K562 (cell line): ENCODE results near the gene GNG7. TPM values are rescaled to one million over a fixed set of nuclear protein-coding genes. Genes with fewer than 3 reads are reported as not detected.

Experiments used
- ATAC-seq: fragments of 200-7000 bp; cut with Tn5 transposase; 3 replicates; pipeline ENCODE4 v1.9.1; 2020; ENCODE audit warnings: moderate library complexity
- BruUV-seq: library from RNA; stranded (reverse); fragments of 400-500 nt; replicated peaks from 2 replicates; lab custom pipeline; 2021; lab: Mats Ljungman, UMichigan
- CTCF ChIA-PET: fragments of 300-600 bp; formaldehyde crosslinking; extraction: SDS; loops from one replicate; lab custom pipeline; 2021; ENCODE audit warnings: low intra/inter-chr PET ratio; lab: Yijun Ruan, JAX
- POLR2A ChIA-PET: fragments of 300-600, 350-650 bp; sonication (Branson Sonifier 250); formaldehyde crosslinking; extraction: SDS; loops from one replicate; lab custom pipeline; 2021; ENCODE audit warnings: antibody characterized with exemption, inconsistent platforms; lab: Yijun Ruan, JAX
- DNase-seq, 4 experiments: peaks; one replicate each; pipeline versions ENCODE4 v3.0.0 to v3.0.0-alpha.2; 2011 to 2018; ENCODE audit warnings: low spot score in 3 of 4, mixed read lengths in 3 of 4; ENCODE audit errors: extremely low read depth in 1 of 4
- FAIRE-seq: peaks from 2 replicates; lab custom pipeline; 2011; peaks lifted over from hg19 to GRCh38; lab: Jason Lieb, UNC
- H2AFZ ChIP-seq: 2 replicates; pipeline ENCODE4 v1.6.0; 2011; ENCODE audit warnings: low read depth, low read length, control low read depth, inconsistent platforms
- H3K27ac ChIP-seq: fragments of 200-600 bp; 3 replicates; pipeline ENCODE4 v1.8.0; 2011; ENCODE audit warnings: low read depth, mild to moderate bottlenecking, control low read depth, inconsistent platforms, low read length, moderate library complexity, mixed read lengths; ENCODE audit errors: extremely low read depth
- H3K27me3 ChIP-seq, 2 experiments: fragments of 300-600 bp in 1 of 2; 2 replicates in 1 of 2; 3 replicates in 1 of 2; pipeline versions ENCODE4 v1.6.0 to v1.8.0; 2011; ENCODE audit warnings: inconsistent platforms in 2 of 2, low read length in 2 of 2, mild to moderate bottlenecking in 1 of 2, mixed read lengths in 1 of 2, moderate library complexity in 1 of 2; ENCODE audit not compliant: control insufficient read depth in 2 of 2, insufficient read depth in 2 of 2
- H3K36me3 ChIP-seq: fragments of 300-600 bp; 3 replicates; pipeline ENCODE4 v1.8.0; 2011; ENCODE audit warnings: mild to moderate bottlenecking, low read length, inconsistent platforms; ENCODE audit not compliant: control insufficient read depth, insufficient read depth
- H3K4me1 ChIP-seq, 2 experiments: fragments of 200-600 bp in 1 of 2; replicated peaks in 1 of 2; 2 replicates in 1 of 2; 3 replicates in 1 of 2; pipeline versions ENCODE4 v1.5.1 to v1.8.0; 2011; ENCODE audit warnings: inconsistent platforms in 2 of 2, low read length in 2 of 2, mild to moderate bottlenecking in 1 of 2, mixed read lengths in 1 of 2, moderate library complexity in 1 of 2; ENCODE audit not compliant: control insufficient read depth in 2 of 2, insufficient read depth in 2 of 2
- H3K4me2 ChIP-seq: 2 replicates; pipeline ENCODE4 v1.6.1; 2011; ENCODE audit warnings: low read length, control low read depth, inconsistent platforms, mixed read lengths; ENCODE audit not compliant: insufficient read depth
- H3K4me3 ChIP-seq: fragments of 200-600 bp; sonication (generic), shearing (Covaris generic); 2 replicates; pipeline ENCODE4 v1.5.1; 2016; ENCODE audit warnings: control low read depth, inconsistent platforms
- H3K79me2 ChIP-seq: fragments of 200-600 bp; 3 replicates; pipeline ENCODE4 v1.8.0; 2011; ENCODE audit warnings: low read length, inconsistent platforms; ENCODE audit not compliant: control insufficient read depth, insufficient read depth
- H3K9ac ChIP-seq, 2 experiments: 2 replicates each; pipeline versions ENCODE4 v1.6.0 to v1.6.1; 2011; ENCODE audit warnings: low read depth in 2 of 2, low read length in 2 of 2, control low read depth in 1 of 2, inconsistent platforms in 1 of 2, mild to moderate bottlenecking in 1 of 2, mixed read lengths in 1 of 2; ENCODE audit not compliant: insufficient read depth in 1 of 2
- H3K9me1 ChIP-seq: one replicate; pipeline ENCODE4 v1.6.0; 2011; ENCODE audit warnings: inconsistent platforms, mild to moderate bottlenecking, low read length, moderate library complexity; ENCODE audit not compliant: control insufficient read depth, insufficient read depth
- H3K9me3 ChIP-seq: replicated peaks from 2 replicates; pipeline ENCODE4 v1.5.1; 2011; ENCODE audit warnings: low read depth, low read length, inconsistent platforms; ENCODE audit not compliant: control insufficient read depth, insufficient read depth
- H4K20me1 ChIP-seq: replicated peaks from 2 replicates; pipeline ENCODE4 v1.6.1; 2011; ENCODE audit warnings: low read length, inconsistent platforms, mixed read lengths; ENCODE audit not compliant: control insufficient read depth, insufficient read depth
- ZFP30 ChIP-seq: fragments of 250-450 bp; sonication (Bioruptor Pico); IDR thresholded peaks from 2 replicates; pipeline ENCODE4 v1.8.0; 2022; ENCODE audit warnings: moderate library complexity, mild to moderate bottlenecking, inconsistent platforms, borderline replicate concordance
- ZFX ChIP-seq: sonication (generic); formaldehyde crosslinking; IDR thresholded peaks from 2 replicates; pipeline ENCODE4 v1.8.0; 2022; ENCODE audit warnings: mild to moderate bottlenecking, missing genetic modification reagents, moderate library complexity
- WGBS: fragments of 100-300 bp; shearing (Covaris generic); methylation state at CpG from one replicate; pipeline ENCODE4 v1.1.6; 2016; ENCODE audit warnings: low coverage, mixed read lengths; ENCODE audit not compliant: insufficient coverage; ENCODE audit errors: missing lambda C conversion rate; 5-methylcytosine and 5-hydroxymethylcytosine counted together
- in situ Hi-C: fragments of 300-500 bp; cut with MboI; formaldehyde crosslinking; loops from 4 replicates; pipeline ENCODE4 v1.15.0; 2018; ENCODE audit warnings: inconsistent platforms, mixed read lengths
- intact Hi-C: fragments of 100-400 bp; cut with micrococcal nuclease; formaldehyde crosslinking; loops from 2 replicates; pipeline ENCODE4 v1.14.2; 2022
- polyA plus RNA-seq, 8 experiments: library from polyadenylated mRNA; depleted of rRNA in 4 of 8; stranded (reverse) in 5 of 8; unstranded in 3 of 8; fragments of >200 nt; fragmentation: Nextera tagmentation in 2 of 8; fragmentation: Illumina TruSeq in 1 of 8; extraction: Ambion mirVana in 2 of 8; extraction: Trizol in 1 of 8; gene quantifications; 2 replicates each; pipeline versions ENCODE4 v1.2.1 to v1.2.3, GENCODE V29; 2011 to 2014; ENCODE audit warnings: inconsistent platforms in 1 of 8, missing spikeins in 1 of 8
- total RNA-seq, 7 experiments: library from RNA; depleted of rRNA in 6 of 7; stranded (reverse); fragments of >200 nt in 6 of 7; fragmentation: Illumina TruSeq in 2 of 7; extraction: Trizol in 2 of 7; gene quantifications; 2 replicates each; pipeline versions ENCODE4 v1.2.1 to v1.2.3, GENCODE V29; 2011 to 2021; ENCODE audit warnings: low replicate concordance in 1 of 7

The GNG7 gene
- total and polyA plus RNA-seq, 9 of the 15 experiments (the other 6 are each of a cell fraction or from before 2014, with no cell fraction given), result 0.01 to 0.20 (median 0.06) TPM; not detected in 1

DNA sequence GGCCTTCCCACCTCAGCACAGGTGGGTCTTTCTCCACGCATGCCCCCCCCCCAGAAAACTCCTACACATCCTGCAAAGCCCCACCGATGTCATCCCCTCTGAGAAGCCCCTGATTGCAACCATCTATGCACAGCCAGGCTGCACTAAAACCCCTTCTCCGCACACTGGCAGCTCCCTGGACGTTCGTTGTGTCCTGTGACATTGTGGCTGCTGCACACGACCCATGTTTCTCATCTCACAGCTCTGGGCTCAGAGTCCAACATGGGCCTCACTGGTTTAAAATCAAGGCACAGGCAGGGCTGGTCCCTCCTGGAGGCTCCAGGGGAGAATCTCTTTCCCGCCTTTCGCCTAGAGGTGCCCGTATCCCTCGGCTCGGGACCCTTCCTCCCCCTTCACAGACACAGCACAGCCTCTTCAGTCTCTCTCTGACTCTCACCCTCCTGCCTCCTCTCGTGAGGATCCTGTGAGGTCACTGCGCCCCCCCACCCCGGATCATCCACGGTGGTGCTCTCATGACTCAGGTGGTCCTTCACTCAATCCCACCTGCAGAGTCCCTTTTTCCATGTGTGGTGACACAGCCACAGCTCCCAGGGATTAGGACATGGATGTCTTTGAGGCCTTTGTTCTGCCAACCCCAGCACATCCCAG lies 155.3 kb downstream of the GNG7 start:
- BruUV-seq, result no TSS peak
- intact Hi-C loops, result no loop called here
- Histone ChIP-seq H3K27ac (no peak overlapping the region), H3K4me2 (no peak overlapping the region), H3K27me3 (0 out of 5 replicates have a peak, but pooled peaks cover 0 to 8% of the 10 kb centered on the region in 2 experiments), H3K36me3 (no peaks in the 10 kb centered on the region), H3K4me1 (peaks cover 4 to 40% of the 10 kb centered on the region in 2 experiments; a peak in 4 of 5 replicates), H3K9ac (peak overlapping the region in 1 of 2 experiments; percentile 76; a peak in 1 of 4 replicates), H2AFZ (no peak overlapping the region), H4K20me1 (no peaks in the 10 kb centered on the region), H3K4me3 (no peak overlapping the region), H3K79me2 (no peaks in the 10 kb centered on the region), H3K9me1 (no peaks in the 10 kb centered on the region), H3K9me3 (no peaks in the 10 kb centered on the region; the same call in 1 of the 2 replicates)
- DNase-seq, result no peak
- no peak for ATAC-seq
- POLR2A ChIA-PET, result interaction anchor here (1.5 kb wide), 1 partner anchor 13 kb away, joined by 5 read pairs; no protein-coding TSS in a partner anchor
- CTCF ChIA-PET, result no interaction called here
- no peak for FAIRE-seq
- TF ChIP-seq ZFX (0 out of 2 replicates have a peak, but pooled peaks have one; percentile 1), ZFP30 (CRISPR knock-in tag) (no peak)
- in situ Hi-C loops, result no loop called here
- WGBS, result 57% methylated on average over 10 of the region's 15 CpGs
